GM23248 (cell line): ENCODE results near the gene HOXB4. TPM values are rescaled to one million over a fixed set of nuclear protein-coding genes. Genes with fewer than 3 reads are reported as not detected.
A peak's percentile ranks its signal among the peaks of the same experiment; 100 is the strongest.

Experiments
- DNase-seq: peaks from one replicate; pipeline ENCODE4 v3.0.0-alpha.2; 2015
- H2AFZ ChIP-seq: fragments of 200-600 bp; sonication (generic); 2 replicates; pipeline ENCODE4 v1.6.1; 2016; ENCODE audit warnings: antibody characterized with exemption
- H3F3A ChIP-seq: fragments of 200-600 bp; sonication (generic); 2 replicates; pipeline ENCODE4 v1.6.1; 2016; ENCODE audit warnings: mild to moderate bottlenecking, antibody characterized with exemption, mixed run types; ENCODE audit not compliant: insufficient read depth
- H3K27ac ChIP-seq: fragments of 200-600 bp; sonication (generic); 2 replicates; pipeline ENCODE4 v1.5.1; 2016; ENCODE audit warnings: mild to moderate bottlenecking
- H3K27me3 ChIP-seq: fragments of 200-600 bp; sonication (generic); replicated peaks from 2 replicates; pipeline ENCODE4 v1.6.1; 2016; ENCODE audit warnings: mild to moderate bottlenecking; ENCODE audit not compliant: insufficient read depth
- H3K36me3 ChIP-seq: fragments of 200-600 bp; sonication (generic); 2 replicates; pipeline ENCODE4 v1.6.1; 2016; ENCODE audit warnings: low read depth, mild to moderate bottlenecking
- H3K4me1 ChIP-seq: fragments of 200-600 bp; sonication (generic); 2 replicates; pipeline ENCODE4 v1.6.1; 2016; ENCODE audit warnings: mild to moderate bottlenecking; ENCODE audit not compliant: insufficient read depth
- H3K4me2 ChIP-seq: fragments of 200-600 bp; sonication (generic); one replicate; pipeline ENCODE4 v1.6.1; 2016; ENCODE audit warnings: mild to moderate bottlenecking; ENCODE audit not compliant: unreplicated experiment
- H3K4me3 ChIP-seq: fragments of 200-600 bp; sonication (generic); 2 replicates; pipeline ENCODE4 v1.5.1; 2016; ENCODE audit warnings: mild to moderate bottlenecking
- H3K79me2 ChIP-seq: fragments of 200-600 bp; sonication (generic); 2 replicates; pipeline ENCODE4 v1.6.1; 2016; ENCODE audit warnings: mild to moderate bottlenecking; ENCODE audit not compliant: insufficient read depth
- H3K9ac ChIP-seq: fragments of 200-600 bp; sonication (generic); 2 replicates; pipeline ENCODE4 v1.6.1; 2016; ENCODE audit warnings: mild to moderate bottlenecking
- H3K9me2 ChIP-seq: fragments of 200-600 bp; sonication (generic); 2 replicates; pipeline ENCODE4 v1.6.1; 2016; ENCODE audit warnings: mixed run types, mild to moderate bottlenecking, moderate library complexity; ENCODE audit not compliant: insufficient read depth
- H3K9me3 ChIP-seq: fragments of 200-600 bp; sonication (generic); one replicate; pipeline ENCODE4 v1.6.1; 2017; ENCODE audit warnings: low read depth
- H4K20me1 ChIP-seq: fragments of 200-600 bp; sonication (generic); 2 replicates; pipeline ENCODE4 v1.6.0; 2016; ENCODE audit not compliant: insufficient read depth
- EZH2 ChIP-seq: fragments of 200-600 bp; sonication (generic); IDR thresholded peaks from 2 replicates; pipeline ENCODE4 v1.6.1; 2018; ENCODE audit warnings: antibody characterized with exemption, mild to moderate bottlenecking; ENCODE audit not compliant: insufficient read depth, poor library complexity, severe bottlenecking
- EZH2phosphoT487 ChIP-seq: fragments of 200-600 bp; sonication (generic); IDR thresholded peaks from 2 replicates; pipeline ENCODE4 v1.6.1; 2018; ENCODE audit warnings: antibody characterized with exemption, moderate library complexity, mild to moderate bottlenecking, low read depth; ENCODE audit not compliant: insufficient read depth
- WGBS, 2 experiments: methylation state at CpG; one replicate each; pipeline ENCODE4 v1.1.6; 2015 to 2017; ENCODE audit warnings: low lambda C conversion rate in 2 of 2, low coverage in 1 of 2; ENCODE audit errors: missing lambda C conversion rate in 2 of 2; 5-methylcytosine and 5-hydroxymethylcytosine counted together
- in situ Hi-C: fragments of 300-500 bp; cut with MboI; formaldehyde crosslinking; loops from 2 replicates; pipeline ENCODE4 v1.15.0; 2020
- polyA plus RNA-seq: library from polyadenylated mRNA; unstranded; fragments of >200 nt; fragmentation: Nextera tagmentation; extraction: Ambion mirVana; gene quantifications from 2 replicates; pipeline ENCODE4 v1.2.1, GENCODE V29; 2016
- total RNA-seq: library from RNA; depleted of rRNA; stranded (reverse); fragments of >200 nt; shearing (Covaris generic); gene quantifications from 2 replicates; pipeline ENCODE4 v1.2.3, GENCODE V29; 2014

Gene HOXB4
- total and polyA plus RNA-seq, 2 experiments from 2014 or later = 1.2 to 2.2 TPM

DNA sequence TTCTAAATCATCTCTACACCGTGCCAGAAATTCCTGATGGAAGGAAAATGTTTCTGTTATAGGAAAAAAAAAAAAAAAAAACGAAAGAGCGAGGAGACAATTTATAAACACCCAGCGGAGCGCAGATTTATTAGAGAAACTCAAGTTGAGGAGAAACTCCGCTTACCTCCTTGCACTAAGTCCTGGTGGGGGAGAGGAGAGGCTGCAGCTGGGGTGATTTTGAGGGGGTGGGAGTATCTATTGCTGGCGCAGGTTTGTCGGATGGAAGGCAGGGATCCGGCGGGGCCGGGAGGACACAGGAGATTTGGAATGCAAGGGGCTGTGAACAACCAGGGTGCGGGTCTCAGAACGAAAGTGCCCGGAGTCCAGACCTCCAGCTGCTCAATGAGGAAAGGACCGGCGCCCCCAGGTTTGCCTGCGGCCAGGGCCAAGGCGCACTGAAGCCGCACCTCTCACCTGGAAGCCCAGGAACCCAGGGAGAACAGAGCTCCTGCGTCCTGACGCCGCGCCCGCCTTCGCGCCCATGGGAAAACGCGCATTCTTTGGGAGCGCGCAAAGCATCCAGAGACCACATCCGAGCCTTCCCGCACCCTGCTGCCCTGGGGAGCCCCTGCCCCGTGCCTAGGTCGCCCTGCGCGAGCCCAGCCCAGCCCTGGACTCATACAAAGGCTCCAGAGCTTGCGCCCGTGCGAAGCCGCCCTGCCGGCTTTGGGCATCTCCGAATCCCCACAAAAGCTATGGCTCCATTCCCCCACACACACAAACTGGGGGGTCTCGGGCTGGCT is 39.5 kb upstream of the HOXB4 start:
- no peaks in the 10 kb centered on the region for H4K20me1 ChIP-seq
- H2AFZ ChIP-seq = no peak overlapping the region
- no peak overlapping the region for H3K27ac ChIP-seq
- TF ChIP-seq EZH2 (peak; percentile 40), EZH2phosphoT487 (no peak)
- H3K4me2 ChIP-seq = no peak overlapping the region
- H3K9me3 ChIP-seq = no peaks in the 10 kb centered on the region
- no peaks in the 10 kb centered on the region; the same call in 1 of the 2 replicates for H3K4me1 ChIP-seq
- peaks cover 90% of the 10 kb centered on the region for H3K27me3 ChIP-seq
- no peak overlapping the region for H3K9ac ChIP-seq
- in situ Hi-C loops = no loop called here
- no peaks in the 10 kb centered on the region for H3F3A ChIP-seq
- WGBS, 2 experiments = 13 to 15% methylated on average over 41 to 43 of the region's 43 CpGs
- peak; percentile 21 for DNase-seq
- H3K9me2 ChIP-seq = no peaks in the 10 kb centered on the region
- H3K4me3 ChIP-seq = no peak overlapping the region
- no peaks in the 10 kb centered on the region for H3K79me2 ChIP-seq
- no peaks in the 10 kb centered on the region for H3K36me3 ChIP-seq

DNA sequence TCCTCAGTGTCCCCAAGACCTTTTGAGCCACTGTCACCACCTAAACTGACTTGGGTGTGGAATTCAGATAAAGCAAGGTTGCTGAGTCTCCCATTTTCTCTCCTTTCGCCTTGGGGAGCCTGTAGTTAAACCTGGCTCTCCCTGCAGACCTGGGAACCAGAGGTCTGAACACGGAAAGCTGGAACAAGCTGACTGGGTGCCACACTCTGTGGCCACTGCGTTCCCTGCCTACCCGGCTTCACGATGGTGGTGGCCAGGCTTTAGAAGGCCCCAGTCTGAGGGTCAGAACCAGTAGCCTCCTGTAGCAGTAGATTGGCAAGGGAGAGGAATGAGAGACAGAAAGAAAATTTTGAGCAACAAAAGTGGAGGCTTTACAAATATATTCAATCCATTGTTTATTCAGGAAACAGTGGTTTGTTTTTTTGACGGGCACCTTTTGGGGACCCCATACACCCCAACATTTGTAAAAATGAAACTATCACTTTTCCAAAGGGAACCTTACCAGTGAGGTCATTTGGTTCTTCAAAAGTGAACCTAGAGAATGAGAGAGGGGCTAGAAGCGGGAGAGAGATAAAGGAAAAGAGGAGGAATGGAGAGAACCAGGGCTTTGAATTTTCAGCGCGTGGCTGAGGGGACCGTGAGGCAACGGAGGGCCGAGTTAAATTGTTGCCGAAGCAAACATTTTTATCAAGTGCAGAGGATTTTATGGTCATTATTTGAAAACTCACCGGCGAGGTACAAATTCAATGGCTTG is 38.7 kb upstream of the HOXB4 start:
- Histone ChIP-seq H3K4me1 (no peaks in the 10 kb centered on the region; the same call in 1 of the 2 replicates), H3K9me3 (no peaks in the 10 kb centered on the region), H3K9ac (no peak overlapping the region), H3K36me3 (no peaks in the 10 kb centered on the region), H3K4me2 (no peak overlapping the region), H3F3A (no peaks in the 10 kb centered on the region), H2AFZ (no peak overlapping the region), H4K20me1 (no peaks in the 10 kb centered on the region), H3K9me2 (no peaks in the 10 kb centered on the region), H3K27me3 (peaks cover 82% of the 10 kb centered on the region), H3K27ac (no peak overlapping the region), H3K79me2 (no peaks in the 10 kb centered on the region), H3K4me3 (no peak overlapping the region)
- DNase-seq = no peak
- TF ChIP-seq EZH2phosphoT487 (0 out of 2 replicates have a peak, but pooled peaks have one; percentile 32), EZH2 (peak; percentile 57)
- in situ Hi-C loops = no loop called here
- 26 to 30% methylated on average over 15 of the region's 15 CpGs for WGBS, 2 experiments

DNA sequence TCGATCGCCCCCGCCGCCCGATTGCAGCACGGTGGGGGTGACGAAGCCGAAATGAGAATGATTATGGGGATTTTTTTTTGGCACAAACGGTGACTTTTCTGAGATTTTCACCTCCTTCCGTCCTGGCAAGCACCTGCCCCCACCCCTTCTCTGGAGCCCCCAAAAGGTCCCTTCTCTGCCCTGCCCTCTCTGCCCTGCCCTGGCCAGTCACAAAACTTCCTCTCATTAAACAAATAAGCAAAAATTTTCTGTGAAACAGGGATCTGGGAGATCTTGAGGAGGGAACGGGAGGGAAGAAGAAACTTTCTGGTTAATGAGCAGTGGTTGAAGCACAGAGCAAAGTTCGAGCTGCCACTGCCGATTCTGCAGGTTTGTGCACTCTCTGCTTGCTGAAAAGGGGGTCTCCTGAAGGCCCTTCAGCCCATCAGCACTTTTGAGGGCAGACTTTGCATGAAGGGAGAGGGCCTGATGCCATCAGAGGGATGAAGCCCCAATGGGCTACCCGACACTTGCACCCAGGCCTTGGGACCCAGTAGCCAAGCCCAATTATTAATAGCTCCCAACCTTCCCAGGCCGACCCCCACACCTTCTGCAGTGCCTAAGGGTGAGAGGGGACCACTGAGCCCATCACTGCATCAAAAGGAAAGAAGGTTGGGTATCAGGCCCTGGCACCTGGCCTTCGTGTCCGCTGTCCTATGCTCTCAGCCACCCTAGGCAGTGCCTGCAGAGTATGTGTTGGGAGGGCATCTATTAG is 38.0 kb upstream of the HOXB4 start:
- TF ChIP-seq EZH2 (no peak), EZH2phosphoT487 (0 out of 2 replicates have a peak, but pooled peaks have one; percentile 17)
- no peaks in the 10 kb centered on the region for H3K36me3 ChIP-seq
- WGBS, 2 experiments = 29 to 30% methylated on average over 16 to 17 of the region's 17 CpGs
- no peaks in the 10 kb centered on the region; the same call in 1 of the 2 replicates for H3K4me1 ChIP-seq
- no peak overlapping the region for H3K9ac ChIP-seq
- no peak for DNase-seq
- no peak overlapping the region for H3K4me2 ChIP-seq
- H4K20me1 ChIP-seq = no peaks in the 10 kb centered on the region
- no peak overlapping the region for H2AFZ ChIP-seq
- no peaks in the 10 kb centered on the region for H3K79me2 ChIP-seq
- H3K9me3 ChIP-seq = no peaks in the 10 kb centered on the region
- H3F3A ChIP-seq = no peaks in the 10 kb centered on the region
- H3K27me3 ChIP-seq = peaks cover 75% of the 10 kb centered on the region
- H3K4me3 ChIP-seq = no peak overlapping the region
- H3K9me2 ChIP-seq = no peaks in the 10 kb centered on the region
- no peak overlapping the region for H3K27ac ChIP-seq
- in situ Hi-C loops = no loop called here
